GM21528 (cell line): ENCODE data around the gene SCYGR1.
"Not testable (repeated sequence)": the region's sequence is repeated elsewhere in the genome, so short reads cannot be mapped to it uniquely, and the experiment has no call there.

Experiments
- ATAC-seq: cut with Tn5 transposase; IDR thresholded peaks from one replicate; pipeline ENCODE4 v1.9.1; 2021; ENCODE audit warnings: mild to moderate bottlenecking, moderate library complexity; ENCODE audit not compliant: unreplicated experiment, low FRiP score

The SCYGR1 gene

GRCh38 chr2:227404585-227405271, 17.0 kb upstream of the SCYGR1 start:
- ATAC-seq, result no peak

GRCh38 chr2:227402959-227403358, 15.2 kb upstream of the SCYGR1 start:
- no peak for ATAC-seq

- no peak for ATAC-seq
Observed at GRCh38 chr2:227402321-227402720, 14.6 kb upstream of the SCYGR1 start.

- ATAC-seq, result no peak
Observed at GRCh38 chr2:227401550-227401949, 13.8 kb upstream of the SCYGR1 start.

GRCh38 chr2:227398684-227399670, 11.2 kb upstream of the SCYGR1 start:
- no peak for ATAC-seq

GRCh38 chr2:227397562-227397961, 9.8 kb upstream of the SCYGR1 start:
- ATAC-seq, result no peak

- ATAC-seq, result no peak
Observed at GRCh38 chr2:227395556-227395955, 7.8 kb upstream of the SCYGR1 start.

GRCh38 chr2:227394401-227394800, 6.7 kb upstream of the SCYGR1 start:
- no peak for ATAC-seq

- no peak for ATAC-seq
Observed at GRCh38 chr2:227390468-227391256, 2.9 kb upstream of the SCYGR1 start.

GRCh38 chr2:227389661-227390060, 1.9 kb upstream of the SCYGR1 start:
- ATAC-seq, result no peak

GRCh38 chr2:227389231-227389630, 1.5 kb upstream of the SCYGR1 start:
- no peak for ATAC-seq

GRCh38 chr2:227388537-227389011, 825 bp upstream of the SCYGR1 start:
- no peak for ATAC-seq

- no peak for ATAC-seq
Observed at GRCh38 chr2:227386630-227387029, 1.1 kb downstream of the SCYGR1 start.

GRCh38 chr2:227383686-227384085, 4.1 kb downstream of the SCYGR1 start:
- ATAC-seq, result no peak

- not testable (repeated sequence) for ATAC-seq
Observed at GRCh38 chr2:227382241-227382835, 5.4 kb downstream of the SCYGR1 start.

- ATAC-seq, result no peak
Observed at GRCh38 chr2:227379095-227379494, 8.7 kb downstream of the SCYGR1 start, which contains the start of gene TM4SF20. TM4SF20 (minus strand) TSS chr2:227379306; CDS start chr2:227379268, 38 bp downstream.

GRCh38 chr2:227378371-227378782, 9.4 kb downstream of the SCYGR1 start:
- ATAC-seq, result no peak

- ATAC-seq, result no peak
Observed at GRCh38 chr2:227377467-227378351, 10.0 kb downstream of the SCYGR1 start.
